Liver (tissue), 3 donors: ENCODE measurements around the gene DNAH7.

Source experiments
- ATF3 ChIP-seq: IDR thresholded peaks from 2 replicates; pipeline ENCODE4 v1.6.1; 2016; ENCODE audit warnings: antibody characterized with exemption
- EGR1 ChIP-seq, 2 donors: IDR thresholded peaks; 2 replicates each; pipeline ENCODE4 v1.6.1; 2016 to 2018; ENCODE audit warnings: antibody characterized with exemption in 2 of 2, low read depth in 2 of 2
- FOXA1 ChIP-seq: IDR thresholded peaks from 2 replicates; pipeline ENCODE4 v1.6.1; 2016; ENCODE audit warnings: antibody characterized with exemption
- GABPA ChIP-seq, 2 donors: IDR thresholded peaks in 1 of 2; conservative IDR thresholded peaks in 1 of 2; 2 replicates each; pipeline ENCODE4 v1.6.1; 2016; ENCODE audit warnings: antibody characterized with exemption in 2 of 2, mild to moderate bottlenecking in 1 of 2, moderate library complexity in 1 of 2
- JUND ChIP-seq, 2 donors: IDR thresholded peaks; 2 replicates each; pipeline ENCODE4 v1.6.1; 2016; ENCODE audit warnings: antibody characterized with exemption in 2 of 2
- RAD21 ChIP-seq, 2 donors: IDR thresholded peaks; 2 replicates each; pipeline ENCODE4 v1.6.1; 2016; ENCODE audit warnings: antibody characterized with exemption in 2 of 2, mild to moderate bottlenecking in 2 of 2
- RXRA ChIP-seq, 2 donors: IDR thresholded peaks; 2 replicates each; pipeline ENCODE4 v1.6.1; 2017 to 2018; ENCODE audit warnings: antibody characterized with exemption in 2 of 2, mild to moderate bottlenecking in 1 of 2
- SP1 ChIP-seq: IDR thresholded peaks from 2 replicates; pipeline ENCODE4 v1.6.1; 2018; ENCODE audit warnings: antibody characterized with exemption, mild to moderate bottlenecking
- TAF1 ChIP-seq: conservative IDR thresholded peaks from 2 replicates; pipeline ENCODE4 v1.6.1; 2016; ENCODE audit warnings: antibody characterized with exemption, mild to moderate bottlenecking
- YY1 ChIP-seq: IDR thresholded peaks from 2 replicates; pipeline ENCODE4 v1.6.1; 2016; ENCODE audit warnings: antibody characterized with exemption, mild to moderate bottlenecking
- ZBTB33 ChIP-seq: IDR thresholded peaks from 2 replicates; pipeline ENCODE4 v1.6.1; 2016; ENCODE audit warnings: antibody characterized with exemption
- TF ChIP-seq, protein P1 (sequence below): fragments of 150-350 bp; IDR thresholded peaks from 2 replicates; pipeline ENCODE4 v1.5.1; 2017; ENCODE audit warnings: improper control_type of control experiment, low read depth, low read length; ENCODE audit not compliant: missing input control
- TF ChIP-seq, protein P2 (sequence below): IDR thresholded peaks from 2 replicates; pipeline ENCODE4 v1.6.1; 2016; ENCODE audit warnings: antibody characterized with exemption, mild to moderate bottlenecking
- TF ChIP-seq, protein P3 (sequence below): IDR thresholded peaks from 2 replicates; pipeline ENCODE4 v1.6.1; 2016; ENCODE audit warnings: antibody characterized with exemption
- donor health status: healthy.
- donor health status: healthy.

GRCh38 chr2:195734931-195735330 is 333.7 kb downstream of the DNAH7 start:
- TF ChIP-seq, protein P1, sequence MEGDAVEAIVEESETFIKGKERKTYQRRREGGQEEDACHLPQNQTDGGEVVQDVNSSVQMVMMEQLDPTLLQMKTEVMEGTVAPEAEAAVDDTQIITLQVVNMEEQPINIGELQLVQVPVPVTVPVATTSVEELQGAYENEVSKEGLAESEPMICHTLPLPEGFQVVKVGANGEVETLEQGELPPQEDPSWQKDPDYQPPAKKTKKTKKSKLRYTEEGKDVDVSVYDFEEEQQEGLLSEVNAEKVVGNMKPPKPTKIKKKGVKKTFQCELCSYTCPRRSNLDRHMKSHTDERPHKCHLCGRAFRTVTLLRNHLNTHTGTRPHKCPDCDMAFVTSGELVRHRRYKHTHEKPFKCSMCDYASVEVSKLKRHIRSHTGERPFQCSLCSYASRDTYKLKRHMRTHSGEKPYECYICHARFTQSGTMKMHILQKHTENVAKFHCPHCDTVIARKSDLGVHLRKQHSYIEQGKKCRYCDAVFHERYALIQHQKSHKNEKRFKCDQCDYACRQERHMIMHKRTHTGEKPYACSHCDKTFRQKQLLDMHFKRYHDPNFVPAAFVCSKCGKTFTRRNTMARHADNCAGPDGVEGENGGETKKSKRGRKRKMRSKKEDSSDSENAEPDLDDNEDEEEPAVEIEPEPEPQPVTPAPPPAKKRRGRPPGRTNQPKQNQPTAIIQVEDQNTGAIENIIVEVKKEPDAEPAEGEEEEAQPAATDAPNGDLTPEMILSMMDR = no peak
- no peak for TF ChIP-seq RAD21 (IDR thresholded peaks at IDR 0.05)
- no peak for TF ChIP-seq ZBTB33
- TF ChIP-seq RXRA (IDR thresholded peaks at IDR 0.05) = no peak
- no peak for TF ChIP-seq ATF3
- TF ChIP-seq, protein P2, sequence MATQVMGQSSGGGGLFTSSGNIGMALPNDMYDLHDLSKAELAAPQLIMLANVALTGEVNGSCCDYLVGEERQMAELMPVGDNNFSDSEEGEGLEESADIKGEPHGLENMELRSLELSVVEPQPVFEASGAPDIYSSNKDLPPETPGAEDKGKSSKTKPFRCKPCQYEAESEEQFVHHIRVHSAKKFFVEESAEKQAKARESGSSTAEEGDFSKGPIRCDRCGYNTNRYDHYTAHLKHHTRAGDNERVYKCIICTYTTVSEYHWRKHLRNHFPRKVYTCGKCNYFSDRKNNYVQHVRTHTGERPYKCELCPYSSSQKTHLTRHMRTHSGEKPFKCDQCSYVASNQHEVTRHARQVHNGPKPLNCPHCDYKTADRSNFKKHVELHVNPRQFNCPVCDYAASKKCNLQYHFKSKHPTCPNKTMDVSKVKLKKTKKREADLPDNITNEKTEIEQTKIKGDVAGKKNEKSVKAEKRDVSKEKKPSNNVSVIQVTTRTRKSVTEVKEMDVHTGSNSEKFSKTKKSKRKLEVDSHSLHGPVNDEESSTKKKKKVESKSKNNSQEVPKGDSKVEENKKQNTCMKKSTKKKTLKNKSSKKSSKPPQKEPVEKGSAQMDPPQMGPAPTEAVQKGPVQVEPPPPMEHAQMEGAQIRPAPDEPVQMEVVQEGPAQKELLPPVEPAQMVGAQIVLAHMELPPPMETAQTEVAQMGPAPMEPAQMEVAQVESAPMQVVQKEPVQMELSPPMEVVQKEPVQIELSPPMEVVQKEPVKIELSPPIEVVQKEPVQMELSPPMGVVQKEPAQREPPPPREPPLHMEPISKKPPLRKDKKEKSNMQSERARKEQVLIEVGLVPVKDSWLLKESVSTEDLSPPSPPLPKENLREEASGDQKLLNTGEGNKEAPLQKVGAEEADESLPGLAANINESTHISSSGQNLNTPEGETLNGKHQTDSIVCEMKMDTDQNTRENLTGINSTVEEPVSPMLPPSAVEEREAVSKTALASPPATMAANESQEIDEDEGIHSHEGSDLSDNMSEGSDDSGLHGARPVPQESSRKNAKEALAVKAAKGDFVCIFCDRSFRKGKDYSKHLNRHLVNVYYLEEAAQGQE = no peak
- no peak for TF ChIP-seq SP1
- TF ChIP-seq FOXA1 = no peak
- no peak for TF ChIP-seq GABPA (IDR thresholded peaks at IDR 0.05 in 1 of 2, conservative IDR thresholded peaks at IDR 0.05 in 1 of 2)
- TF ChIP-seq TAF1 = no peak
- no peak for TF ChIP-seq YY1
- TF ChIP-seq, protein P3, sequence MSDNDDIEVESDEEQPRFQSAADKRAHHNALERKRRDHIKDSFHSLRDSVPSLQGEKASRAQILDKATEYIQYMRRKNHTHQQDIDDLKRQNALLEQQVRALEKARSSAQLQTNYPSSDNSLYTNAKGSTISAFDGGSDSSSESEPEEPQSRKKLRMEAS = no peak
- no peak for TF ChIP-seq JUND (IDR thresholded peaks at IDR 0.05)
- no peak for TF ChIP-seq EGR1 (IDR thresholded peaks at IDR 0.05; ENCODE audit: low read depth in 2 of 2)
